ENCODE measurements around the gene ADARB1. TPM values are rescaled to one million over a fixed set of nuclear protein-coding genes. Genes with fewer than 3 reads are reported as not detected.

The ADARB1 gene
- total and polyA plus RNA-seq, 2 of the 8 experiments (the other 6 are each of a cell fraction or from before 2014, with no cell fraction given) = 4.7 to 14.9 TPM

GRCh38 chr21:45164124-45164511 lies 89.7 kb downstream of the ADARB1 start (continued):
- TF ChIP-seq CHD7 (IDR thresholded peaks at IDR 0.05; ENCODE audit: insufficient replicate concordance, low read length) (no peak), SAP30 (IDR thresholded peaks at IDR 0.05; ENCODE audit: insufficient read depth, insufficient replicate concordance, low read length) (no peak), HDAC6 (IDR thresholded peaks at IDR 0.05; ENCODE audit: low read depth, low read length) (no peak), CEBPB (IDR thresholded peaks at IDR 0.05; ENCODE audit: low read depth, low read length) (no peak), CBX5 (IDR thresholded peaks at IDR 0.05; ENCODE audit: low read depth, low read length) (no peak)

Data from H1 (cell line).